Measurements from ENCODE around the gene ARAP2.

ARAP2 gene

DNA sequence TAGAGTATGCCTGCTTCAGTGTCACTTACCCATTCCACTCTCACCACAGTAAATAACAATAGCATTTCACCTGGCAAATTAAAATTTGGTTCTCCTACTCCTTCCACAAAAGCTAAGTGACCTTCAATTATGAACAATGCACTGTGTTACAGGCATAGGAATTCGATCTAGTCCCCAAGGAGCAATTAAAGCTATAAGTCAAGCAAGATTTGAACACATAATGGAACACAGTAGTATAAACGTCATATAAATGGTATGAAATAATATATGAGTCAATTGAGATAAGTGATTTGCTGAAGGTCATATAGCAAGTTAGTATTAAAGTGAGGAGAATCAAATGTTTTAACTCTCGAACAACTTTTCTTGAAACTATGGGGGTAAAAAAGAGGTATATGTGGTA, 65.8 kb downstream of the ARAP2 start:
- H3K4me1 ChIP-seq = peaks cover 0 to 11% (median 2%) of the 10 kb centered on the region in 10 experiments; a peak in 8 of 20 replicates
- H3K9ac ChIP-seq = no peak overlapping the region
- peaks cover 0 to 98% (median 33%) of the 10 kb centered on the region in 11 experiments; a peak in 12 of 22 replicates for H4K20me1 ChIP-seq
- no peaks in the 10 kb centered on the region for H3K27me3 ChIP-seq
- H3K4me2 ChIP-seq = no peak overlapping the region
- H3K4me3 ChIP-seq = no peak overlapping the region
- H3K9me3 ChIP-seq (replicated peaks in 1 of 11) = no peaks in the 10 kb centered on the region
- H3K36me3 ChIP-seq = peaks cover 75 to 100% (median 98%) of the 10 kb centered on the region in 11 experiments
- no peak for TF ChIP-seq Cebpa-rat (IDR thresholded peaks at IDR 0.05)
- H3K27ac ChIP-seq = no peak overlapping the region

- Histone ChIP-seq H3K4me2 (no peak overlapping the region), H4K20me1 (peaks cover 0 to 98% (median 33%) of the 10 kb centered on the region in 11 experiments; a peak in 12 of 22 replicates), H3K36me3 (peaks cover 77 to 100% (median 97%) of the 10 kb centered on the region in 11 experiments), H3K9ac (no peak overlapping the region), H3K27me3 (no peaks in the 10 kb centered on the region), H3K4me1 (peaks cover 0 to 11% (median 0%) of the 10 kb centered on the region in 10 experiments; a peak in 5 of 20 replicates), H3K4me3 (no peak overlapping the region), H3K27ac (no peak overlapping the region), H3K9me3 (replicated peaks in 1 of 11) (peaks cover 0 to under 1% (median 0%) of the 10 kb centered on the region in 11 experiments; a peak in 1 of 22 replicates)
- no peak for TF ChIP-seq Cebpa-rat (IDR thresholded peaks at IDR 0.05)
Observed at GRCh38 chr4:36177946-36178345, 66.4 kb downstream of the ARAP2 start.

DNA sequence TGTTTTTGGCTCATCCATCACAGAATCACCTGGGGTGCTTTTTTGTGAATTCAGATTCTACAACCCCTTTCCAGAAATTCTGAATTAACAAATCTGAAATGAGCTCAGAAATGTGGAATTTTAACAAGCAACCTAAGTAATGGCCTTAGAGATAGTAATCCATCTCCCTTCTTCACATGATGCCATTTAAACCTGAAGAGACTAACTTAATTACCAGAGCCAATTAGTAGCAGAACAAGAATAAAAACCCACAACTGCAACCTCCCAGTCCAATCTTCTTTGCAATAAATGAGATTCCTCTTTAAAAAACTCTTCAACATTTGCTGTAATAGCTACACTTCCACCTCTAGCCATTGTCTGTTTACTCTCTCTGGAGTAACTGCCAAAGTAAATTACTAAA, 69.7 kb downstream of the ARAP2 start:
- Histone ChIP-seq H4K20me1 (peaks cover 0 to 94% (median 10%) of the 10 kb centered on the region in 11 experiments; a peak in 7 of 22 replicates), H3K9ac (no peak overlapping the region), H3K9me3 (replicated peaks in 1 of 11) (peaks cover 0 to 3% (median 0%) of the 10 kb centered on the region in 11 experiments; a peak in 2 of 22 replicates), H3K27me3 (no peaks in the 10 kb centered on the region), H3K4me3 (no peak overlapping the region), H3K4me2 (no peak overlapping the region), H3K27ac (no peak overlapping the region), H3K36me3 (peaks cover 70 to 96% (median 93%) of the 10 kb centered on the region in 11 experiments), H3K4me1 (peaks cover 0 to 11% (median 0%) of the 10 kb centered on the region in 10 experiments; a peak in 2 of 20 replicates)
- no peak for TF ChIP-seq Cebpa-rat (IDR thresholded peaks at IDR 0.05)

DNA sequence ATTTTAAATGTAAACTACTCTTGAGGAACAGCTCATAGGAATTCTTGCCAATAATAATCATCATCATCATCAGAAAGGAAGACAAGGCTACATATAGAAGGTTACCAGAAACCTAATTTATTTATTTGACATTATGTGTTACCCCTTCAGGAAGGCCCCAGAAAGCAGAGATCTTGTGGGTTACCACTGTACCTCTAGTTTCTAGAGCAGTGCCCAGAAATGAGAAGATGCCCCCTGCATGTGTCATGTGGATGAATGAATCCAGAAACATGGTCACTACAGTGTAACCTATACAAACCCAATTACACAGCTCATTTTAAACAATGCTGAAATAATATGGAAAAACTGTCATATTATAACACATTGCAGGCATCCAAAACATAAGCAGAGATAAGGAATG, 70.4 kb downstream of the ARAP2 start:
- TF ChIP-seq Cebpa-rat (IDR thresholded peaks at IDR 0.05) = no peak
- peaks cover 72 to 96% (median 93%) of the 10 kb centered on the region in 11 experiments for H3K36me3 ChIP-seq
- peaks cover 0 to 18% (median 0%) of the 10 kb centered on the region in 10 experiments; a peak in 3 of 20 replicates for H3K4me1 ChIP-seq
- H4K20me1 ChIP-seq = peaks cover 0 to 94% (median 13%) of the 10 kb centered on the region in 11 experiments; a peak in 7 of 22 replicates
- H3K9me3 ChIP-seq (replicated peaks in 1 of 11) = peaks cover 0 to 3% (median 0%) of the 10 kb centered on the region in 11 experiments; a peak in 2 of 22 replicates
- H3K4me3 ChIP-seq = no peak overlapping the region
- H3K4me2 ChIP-seq = no peak overlapping the region
- no peaks in the 10 kb centered on the region for H3K27me3 ChIP-seq
- H3K27ac ChIP-seq = no peak overlapping the region
- no peak overlapping the region for H3K9ac ChIP-seq

GRCh38 chr4:36172656-36173055, 71.7 kb downstream of the ARAP2 start:
- Histone ChIP-seq H3K9ac (no peak overlapping the region), H3K4me2 (no peak overlapping the region), H3K4me3 (no peak overlapping the region), H3K9me3 (replicated peaks in 1 of 11) (peaks cover 0 to 3% (median 0%) of the 10 kb centered on the region in 11 experiments; a peak in 2 of 22 replicates), H3K4me1 (peaks cover 0 to 22% (median 0%) of the 10 kb centered on the region in 10 experiments; a peak in 3 of 20 replicates), H4K20me1 (peaks cover 0 to 94% (median 18%) of the 10 kb centered on the region in 11 experiments; a peak in 8 of 22 replicates), H3K27me3 (no peaks in the 10 kb centered on the region), H3K27ac (no peak overlapping the region), H3K36me3 (peaks cover 74 to 96% (median 91%) of the 10 kb centered on the region in 11 experiments)
- no peak for TF ChIP-seq Cebpa-rat (IDR thresholded peaks at IDR 0.05)

- Histone ChIP-seq H3K4me2 (no peak overlapping the region), H3K9me3 (replicated peaks in 1 of 11) (peaks cover 0 to 3% (median 0%) of the 10 kb centered on the region in 11 experiments; a peak in 2 of 22 replicates), H3K27me3 (no peaks in the 10 kb centered on the region), H3K36me3 (peaks cover 71 to 96% (median 92%) of the 10 kb centered on the region in 11 experiments), H4K20me1 (peaks cover 0 to 96% (median 18%) of the 10 kb centered on the region in 11 experiments; a peak in 8 of 22 replicates), H3K9ac (no peak overlapping the region), H3K4me1 (peaks cover 0 to 22% (median 0%) of the 10 kb centered on the region in 10 experiments; a peak in 3 of 20 replicates), H3K27ac (no peak overlapping the region), H3K4me3 (no peak overlapping the region)
- TF ChIP-seq Cebpa-rat (IDR thresholded peaks at IDR 0.05) = no peak
Observed at GRCh38 chr4:36168127-36168878, 76.0 kb downstream of the ARAP2 start.

- peaks cover 0 to 98% (median 15%) of the 10 kb centered on the region in 11 experiments; a peak in 8 of 22 replicates for H4K20me1 ChIP-seq
- H3K27ac ChIP-seq = no peak overlapping the region
- no peak overlapping the region for H3K4me2 ChIP-seq
- H3K4me1 ChIP-seq = peaks cover 0 to 18% (median 0%) of the 10 kb centered on the region in 10 experiments; a peak in 3 of 20 replicates
- no peak overlapping the region for H3K4me3 ChIP-seq
- H3K9ac ChIP-seq = no peak overlapping the region
- H3K27me3 ChIP-seq = no peaks in the 10 kb centered on the region
- TF ChIP-seq Cebpa-rat (IDR thresholded peaks at IDR 0.05) = no peak
- H3K9me3 ChIP-seq (replicated peaks in 1 of 11) = no peaks in the 10 kb centered on the region
- peaks cover 82 to 100% (median 96%) of the 10 kb centered on the region in 11 experiments for H3K36me3 ChIP-seq
Observed at GRCh38 chr4:36165631-36166005, 78.7 kb downstream of the ARAP2 start.

DNA sequence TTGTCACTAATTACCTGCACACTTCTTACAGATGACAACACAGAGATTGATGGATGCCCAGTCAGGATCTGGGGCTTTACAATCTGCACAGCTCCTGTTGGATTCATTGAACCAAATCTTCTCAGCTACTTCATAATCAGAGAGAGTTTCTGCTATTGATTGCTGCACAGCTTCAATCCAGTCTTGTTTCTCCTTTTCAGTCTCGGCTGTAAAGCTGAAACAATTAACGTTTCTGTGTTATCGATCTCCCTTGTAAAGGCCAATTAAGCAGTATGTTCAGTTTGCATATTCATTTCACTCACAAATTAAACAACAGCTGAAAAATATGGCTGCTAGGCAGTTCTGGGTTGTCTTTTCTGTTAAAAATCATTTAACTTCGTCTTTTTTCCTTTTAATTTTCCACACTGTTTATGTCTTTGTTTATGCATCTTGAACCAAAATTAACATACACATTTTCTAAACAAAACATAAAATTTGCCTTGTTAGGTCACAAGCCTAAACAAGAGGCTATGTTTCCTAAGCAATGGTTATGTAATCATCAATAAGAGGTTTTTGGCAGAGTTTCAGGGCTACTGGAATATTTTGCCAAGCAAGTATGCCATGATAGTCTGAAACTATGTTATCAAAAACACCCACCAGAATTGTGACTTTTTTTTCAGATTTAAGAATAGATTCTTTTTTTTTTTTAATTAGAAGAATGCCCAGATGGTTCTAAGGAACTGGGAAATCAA, 79.2 kb downstream of the ARAP2 start:
- Histone ChIP-seq H3K4me3 (no peak overlapping the region), H3K27me3 (no peaks in the 10 kb centered on the region), H3K9me3 (replicated peaks in 1 of 11) (no peaks in the 10 kb centered on the region), H3K9ac (no peak overlapping the region), H3K27ac (no peak overlapping the region), H3K4me1 (peaks cover 0 to 16% (median 0%) of the 10 kb centered on the region in 10 experiments; a peak in 3 of 20 replicates), H3K4me2 (no peak overlapping the region), H3K36me3 (peaks cover 81 to 100% (median 96%) of the 10 kb centered on the region in 11 experiments), H4K20me1 (peaks cover 0 to 98% (median 15%) of the 10 kb centered on the region in 11 experiments; a peak in 8 of 22 replicates)
- TF ChIP-seq Cebpa-rat (IDR thresholded peaks at IDR 0.05) = no peak

DNA sequence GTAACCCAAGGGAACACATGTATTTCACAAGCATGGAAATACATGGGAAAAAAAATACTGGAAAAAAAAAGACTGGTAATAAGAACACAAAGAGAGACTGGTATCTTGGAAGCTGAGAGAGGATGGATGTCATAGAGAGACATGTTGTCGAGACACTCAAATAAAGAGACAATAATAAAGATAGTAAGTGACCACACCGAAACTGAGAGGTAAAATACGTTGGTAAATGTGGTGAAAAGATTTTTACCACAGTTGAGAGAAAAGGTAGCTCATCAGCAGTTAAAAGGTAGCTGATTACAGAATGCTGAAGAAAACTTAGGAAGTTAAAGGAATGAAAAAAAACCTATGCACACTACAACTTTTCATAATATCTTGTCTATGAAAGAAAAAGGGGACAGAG, 81.1 kb downstream of the ARAP2 start:
- H3K36me3 ChIP-seq = peaks cover 82 to 100% (median 96%) of the 10 kb centered on the region in 11 experiments
- H3K27ac ChIP-seq = no peak overlapping the region
- no peak overlapping the region for H3K9ac ChIP-seq
- no peak overlapping the region for H3K4me3 ChIP-seq
- no peaks in the 10 kb centered on the region for H3K4me1 ChIP-seq
- H4K20me1 ChIP-seq = peaks cover 0 to 96% (median 4%) of the 10 kb centered on the region in 11 experiments; a peak in 8 of 22 replicates
- H3K27me3 ChIP-seq = no peaks in the 10 kb centered on the region
- H3K9me3 ChIP-seq (replicated peaks in 1 of 11) = no peaks in the 10 kb centered on the region
- H3K4me2 ChIP-seq = no peak overlapping the region
- no peak for TF ChIP-seq Cebpa-rat (IDR thresholded peaks at IDR 0.05)
